IPS DF 4.7 (cell line): ENCODE results near the gene ICE1.
"Not testable (repeated sequence)": the region's sequence is repeated elsewhere in the genome, so short reads cannot be mapped to it uniquely, and the experiment has no call there.

Source experiments
- DNase-seq: peaks from one replicate; pipeline ENCODE4 v3.0.0-alpha.2; 2013; ENCODE audit warnings: low spot score; ENCODE audit errors: extremely low read depth

Gene ICE1

DNA sequence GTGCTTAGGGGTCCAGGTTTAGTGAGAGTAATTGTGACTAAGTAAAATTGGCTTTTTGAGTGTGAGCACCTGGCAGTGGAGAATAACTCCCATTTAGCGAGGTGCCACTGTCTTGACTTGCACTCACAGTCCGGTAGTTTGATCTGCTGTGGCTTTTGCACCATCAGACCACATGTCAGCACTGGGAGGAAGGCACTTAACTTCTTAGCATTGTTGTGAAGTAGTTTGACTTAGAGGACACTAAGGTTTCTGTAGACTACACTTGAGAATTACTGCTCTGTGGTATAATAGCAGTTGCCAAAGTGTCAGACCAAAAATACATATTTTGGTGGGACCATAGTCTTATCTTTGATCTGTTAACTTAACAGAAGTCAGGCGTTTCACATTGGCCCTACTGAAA lies 63.6 kb downstream of the ICE1 start:
- DNase-seq, result no peak

DNA sequence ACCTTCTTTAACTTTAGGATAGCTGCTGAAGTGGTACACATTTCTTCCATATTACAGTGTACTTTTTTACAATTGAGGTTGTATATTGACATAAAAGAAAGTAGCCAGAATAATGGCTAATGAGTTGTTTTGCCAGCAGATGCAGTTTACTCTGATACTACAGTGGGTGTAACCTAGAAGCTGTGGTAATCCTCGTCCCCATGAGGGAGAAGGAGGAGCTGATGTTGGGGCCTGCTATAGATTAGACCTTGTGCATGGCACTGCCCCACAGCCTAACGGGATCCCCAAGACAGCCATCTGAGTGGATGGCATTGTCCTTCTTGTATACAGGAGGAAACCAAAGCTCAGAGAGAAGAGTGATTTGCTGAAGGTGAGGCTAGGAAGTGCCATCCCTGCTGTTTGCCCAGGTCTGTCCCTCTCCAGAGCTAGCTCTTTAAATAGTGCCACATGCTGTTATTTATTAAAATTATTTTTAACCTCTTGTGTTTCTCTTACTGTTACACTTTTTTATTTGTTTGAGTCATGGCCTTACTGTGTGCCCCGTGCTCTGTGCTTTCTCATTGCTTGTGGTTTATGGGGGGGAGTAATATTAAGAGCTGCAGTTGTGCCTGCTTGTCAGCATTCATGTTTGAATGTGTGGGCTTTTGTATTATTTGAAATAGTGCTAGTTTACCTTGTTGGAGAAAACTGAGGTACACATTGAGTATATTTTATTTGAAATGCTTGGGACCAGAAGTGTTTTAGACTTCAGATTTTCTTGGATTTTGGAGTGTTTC lies 65.3 kb downstream of the ICE1 start:
- DNase-seq, result no peak

DNA sequence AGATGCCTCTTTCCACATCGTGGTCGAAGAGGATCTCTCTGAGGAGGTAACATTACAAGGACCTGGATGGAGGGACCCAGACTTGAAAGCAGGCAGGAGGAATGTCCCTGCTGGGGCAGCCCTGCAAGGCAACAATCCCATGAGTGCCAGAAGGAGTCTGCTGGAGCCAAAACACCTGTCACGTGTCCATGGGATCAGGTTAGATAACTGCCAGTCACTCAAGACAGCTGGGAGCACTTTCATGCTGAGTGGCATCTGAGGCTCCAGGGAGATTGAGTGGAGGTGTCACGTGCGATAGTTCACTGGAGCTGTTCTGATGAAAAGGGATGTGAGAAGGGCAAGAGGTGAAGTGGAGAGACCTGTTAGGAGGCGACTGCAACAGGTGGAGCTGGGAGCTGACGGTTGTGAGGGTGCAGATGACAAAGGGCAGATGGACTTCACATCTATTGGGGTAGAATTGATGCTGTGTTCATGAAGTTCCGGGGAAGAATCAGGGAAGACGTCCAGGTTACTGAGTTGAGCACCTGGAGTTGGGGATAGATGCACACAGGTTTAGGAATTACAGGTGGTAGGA lies 68.4 kb downstream of the ICE1 start:
- DNase-seq, result no peak

DNA sequence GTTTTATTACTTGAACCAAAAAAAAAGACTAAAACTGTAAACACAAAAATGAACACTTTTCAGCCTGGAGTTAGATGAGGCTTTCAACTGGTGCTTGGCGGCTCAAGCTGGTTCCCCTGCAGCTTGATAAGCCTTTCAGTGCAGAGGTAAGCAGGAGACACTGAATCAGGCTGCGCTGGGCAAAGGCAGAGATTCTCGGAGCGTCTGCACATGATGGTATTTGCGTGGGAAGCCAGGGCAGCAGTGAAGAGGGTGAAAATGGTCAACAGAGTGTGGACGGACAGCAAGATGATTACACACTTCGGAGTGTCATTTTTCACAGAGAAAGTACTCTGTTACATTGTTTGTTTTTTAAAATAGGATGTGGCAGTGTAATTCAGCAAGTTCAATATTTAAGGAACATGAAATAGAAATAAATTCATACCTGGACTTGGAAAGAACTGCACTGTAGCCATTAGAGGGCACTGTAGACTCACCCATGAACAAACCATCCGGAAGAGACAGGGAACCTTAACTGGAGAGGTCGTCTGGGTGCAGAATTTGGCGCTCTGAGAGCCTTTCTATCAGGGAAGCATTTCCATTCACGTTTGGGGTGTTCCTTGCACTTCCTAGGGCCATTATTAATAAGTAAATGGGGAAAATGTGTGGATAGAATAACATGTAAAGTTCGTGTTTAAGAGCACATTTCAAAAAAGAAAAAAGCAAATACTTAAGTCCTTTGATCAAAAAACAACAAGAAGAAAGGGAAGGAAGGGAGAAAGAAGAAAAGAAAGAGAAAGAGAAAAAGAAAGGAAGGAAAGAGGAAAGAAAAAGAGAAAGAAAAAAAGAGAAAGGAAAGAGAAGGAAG lies 69.8 kb downstream of the ICE1 start:
- DNase-seq, result peak; percentile 44

DNA sequence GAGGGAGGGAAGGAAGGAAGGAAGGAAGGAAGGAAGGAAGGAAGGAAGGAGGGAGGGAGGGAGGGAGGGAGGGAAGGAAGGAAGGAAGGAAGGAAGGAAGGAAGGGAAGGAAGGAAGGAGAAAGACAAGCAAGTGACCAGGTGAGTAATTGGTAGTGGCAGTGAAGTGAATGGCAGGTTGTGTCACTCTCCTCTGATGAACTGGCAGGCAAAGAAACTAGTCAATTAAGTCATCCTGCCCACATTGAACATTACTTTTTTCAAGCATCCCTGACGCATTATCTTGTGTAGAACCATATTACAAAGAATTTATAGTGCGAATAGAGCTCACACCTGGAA lies 70.4 kb downstream of the ICE1 start:
- not testable (repeated sequence) for DNase-seq

DNA sequence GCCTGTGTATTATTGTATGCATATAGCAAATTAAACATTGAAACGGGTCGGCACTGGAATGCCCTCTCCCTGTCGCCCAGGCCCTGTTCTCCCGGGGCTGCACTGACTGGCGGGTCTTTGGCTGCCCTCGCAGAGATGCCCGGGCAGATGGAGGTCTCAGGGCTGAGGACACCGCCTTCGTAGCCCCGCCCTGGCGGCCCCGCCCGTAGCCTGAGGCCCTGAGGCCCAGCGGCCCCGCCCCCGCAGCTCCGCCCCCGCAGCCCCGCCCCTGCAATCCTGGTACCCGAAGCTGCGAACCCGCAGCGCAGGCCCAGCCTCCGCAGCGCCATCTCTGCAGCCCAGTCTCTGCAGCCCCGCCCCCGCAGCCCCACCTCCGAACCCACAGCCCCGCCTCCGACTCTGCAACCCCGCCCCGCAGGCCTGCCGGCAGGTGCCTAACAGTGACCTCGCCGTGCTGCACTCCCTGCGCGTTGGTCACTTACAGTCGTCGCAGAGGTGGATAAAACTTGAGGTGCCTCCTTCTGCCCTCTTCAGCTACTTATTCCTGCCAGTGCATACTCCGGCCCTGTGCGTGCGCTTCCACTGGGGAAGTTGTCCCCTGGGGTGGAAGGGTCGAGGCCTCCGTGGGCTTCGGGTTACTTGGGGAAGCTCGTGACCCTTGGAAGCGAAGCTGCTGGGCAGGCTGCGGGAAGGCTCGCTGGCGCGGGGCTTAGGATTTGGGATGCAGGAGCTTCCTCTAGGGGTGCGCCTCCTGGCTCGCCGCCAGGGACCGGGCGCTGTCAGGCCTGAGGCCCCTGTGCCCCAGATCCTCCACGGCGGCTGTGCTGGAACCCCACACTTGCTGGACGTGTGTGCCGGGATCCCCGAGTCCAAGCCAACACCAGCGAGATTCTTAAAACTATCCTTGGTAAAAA lies 72.3 kb downstream of the ICE1 start:
- DNase-seq, result peak; percentile 53

DNA sequence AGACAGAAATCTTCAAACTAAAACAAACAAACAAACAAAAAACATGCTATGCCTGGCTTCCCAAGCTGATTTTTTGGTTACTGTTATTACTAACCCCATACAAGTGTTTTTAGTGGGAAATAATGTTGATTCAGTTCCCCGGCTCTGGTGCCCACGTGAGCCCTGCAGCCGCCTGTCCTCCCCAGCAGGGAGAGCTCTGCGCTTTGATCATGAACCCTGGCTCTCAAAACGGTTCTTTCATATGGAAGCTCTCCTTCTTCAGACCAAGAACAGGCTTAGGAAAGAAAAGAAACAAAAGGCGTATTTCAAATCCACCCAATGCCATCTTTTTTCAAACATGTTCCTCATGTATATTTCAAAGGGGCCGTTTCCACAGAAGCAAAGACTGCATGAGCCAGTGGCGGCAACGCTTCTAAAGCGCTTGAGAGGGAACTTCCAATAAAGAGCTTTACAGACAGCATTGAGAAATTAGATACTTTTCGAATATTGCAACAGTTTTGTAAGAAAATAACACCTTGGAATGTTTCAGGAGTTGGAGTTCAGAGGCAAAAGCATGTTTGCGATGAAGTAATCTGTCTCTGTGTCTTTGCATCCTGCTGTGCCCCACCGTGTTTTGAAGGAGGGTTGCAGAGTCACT lies 74.8 kb downstream of the ICE1 start:
- no peak for DNase-seq

DNA sequence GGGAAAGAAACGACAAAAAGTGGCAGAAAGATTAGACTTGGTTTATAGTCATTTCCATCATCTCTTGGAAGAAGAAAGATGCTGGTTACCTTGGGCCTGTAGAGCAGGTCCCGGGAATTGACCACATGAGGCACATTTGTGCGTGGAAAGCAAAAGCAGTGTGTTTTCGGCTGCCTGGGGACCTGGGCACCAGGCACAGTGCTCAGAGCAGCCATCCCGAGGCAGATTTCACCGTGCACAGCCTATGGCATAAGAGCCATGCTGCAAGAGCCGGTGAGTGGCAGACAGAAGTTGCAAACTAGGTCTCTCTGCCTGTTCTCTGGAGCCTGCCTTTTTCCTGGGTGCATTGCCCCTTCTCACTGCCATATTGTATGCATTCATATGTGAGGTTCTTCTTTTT lies 77.0 kb downstream of the ICE1 start:
- DNase-seq, result no peak

DNA sequence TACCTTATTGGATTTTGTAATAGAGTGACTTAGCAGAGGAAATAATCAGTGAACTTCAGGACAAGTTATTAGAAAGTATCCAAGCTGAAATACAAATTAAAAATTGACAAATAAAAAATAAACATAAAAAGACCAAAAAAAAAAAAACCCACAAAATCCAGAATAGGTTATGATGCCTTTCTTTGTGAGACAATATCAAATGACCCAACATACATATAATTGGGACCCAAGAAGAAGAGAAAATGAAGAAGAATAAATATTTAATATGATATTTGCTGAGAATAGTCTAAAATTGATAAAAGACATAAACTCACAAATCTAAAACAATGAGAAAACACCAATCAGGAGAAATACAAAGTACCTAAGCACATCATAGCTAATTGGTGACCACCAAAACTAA lies 81.8 kb downstream of the ICE1 start:
- DNase-seq, result no peak

DNA sequence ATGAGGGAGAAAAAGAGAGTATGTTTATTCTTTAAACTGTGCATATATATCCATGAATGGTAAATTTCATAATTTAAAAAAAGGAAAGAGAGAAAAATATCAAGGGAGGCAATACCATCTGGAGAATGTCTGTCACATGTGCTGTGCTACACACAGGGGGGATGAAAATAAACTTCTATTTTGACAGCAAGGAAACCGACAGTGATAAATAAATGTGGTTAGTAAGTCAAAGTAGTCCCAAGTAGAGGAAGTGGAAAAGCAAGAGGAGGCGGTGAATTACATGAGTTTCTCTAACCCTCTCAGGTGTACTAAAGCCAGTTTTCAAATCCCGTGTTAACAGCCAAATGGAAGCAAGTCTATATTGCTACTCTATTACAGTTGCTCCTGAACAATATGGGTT lies 83.3 kb downstream of the ICE1 start:
- no peak for DNase-seq

DNA sequence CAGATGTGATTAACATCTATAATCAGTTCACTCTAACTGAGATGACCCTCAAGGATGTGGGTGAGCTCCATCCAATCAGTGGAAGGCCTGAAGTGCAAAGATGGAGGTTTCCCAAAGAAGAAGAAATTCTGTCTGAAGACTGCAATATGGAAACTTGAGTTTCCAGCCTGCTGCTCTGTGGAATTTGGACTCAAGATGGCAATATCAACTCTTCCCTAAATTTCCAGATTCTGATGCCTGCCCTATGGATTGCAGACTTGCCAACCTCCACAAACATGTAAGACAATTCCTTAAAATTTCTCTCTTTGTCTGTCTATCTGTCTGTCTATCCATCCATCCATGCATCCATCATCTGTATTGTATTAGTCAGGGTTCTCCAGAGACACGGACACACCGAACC lies 85.9 kb downstream of the ICE1 start:
- DNase-seq, result no peak

DNA sequence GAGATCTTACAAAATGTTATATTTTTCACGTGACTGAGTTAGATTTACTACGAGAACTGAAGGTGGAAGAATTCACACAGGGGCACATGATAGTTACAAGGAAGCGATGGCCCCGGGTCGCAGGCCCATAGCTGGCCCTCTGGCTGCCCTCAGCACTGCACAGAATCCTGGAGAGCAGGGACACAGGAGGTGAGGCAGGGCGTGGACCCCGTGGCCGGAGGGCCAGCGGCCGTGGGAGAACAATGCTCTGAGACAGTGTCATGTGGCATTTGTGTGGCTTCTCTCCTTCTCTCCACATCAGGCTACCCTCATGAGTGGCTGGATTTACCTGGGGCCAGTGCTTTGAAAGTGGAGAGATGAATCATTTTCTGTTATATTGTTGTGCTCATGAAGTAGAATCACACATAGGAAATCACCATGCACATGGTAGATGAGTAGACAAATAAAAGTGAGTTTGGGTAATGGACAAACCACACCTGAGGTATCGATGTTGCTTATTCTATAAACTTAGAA lies 89.5 kb downstream of the ICE1 start:
- DNase-seq, result no peak

DNA sequence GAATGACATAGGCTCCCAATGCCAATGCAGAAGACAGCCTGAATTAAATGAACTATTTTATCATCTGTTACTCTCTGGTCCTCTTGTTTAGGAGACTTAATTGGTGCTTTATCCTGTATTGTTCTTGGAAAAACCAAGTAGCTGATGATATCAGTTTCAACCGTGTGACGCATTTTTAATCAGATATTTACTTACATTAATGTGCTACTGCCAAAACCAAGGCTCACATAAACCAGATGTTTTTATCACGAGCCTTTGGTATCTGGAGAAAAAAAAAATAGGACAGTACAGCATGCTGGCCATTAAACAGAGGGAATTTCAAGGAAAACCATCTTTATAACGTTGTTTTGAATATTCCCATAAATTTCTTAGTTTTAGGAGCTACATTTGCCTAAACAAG lies 90.1 kb downstream of the ICE1 start:
- no peak for DNase-seq

DNA sequence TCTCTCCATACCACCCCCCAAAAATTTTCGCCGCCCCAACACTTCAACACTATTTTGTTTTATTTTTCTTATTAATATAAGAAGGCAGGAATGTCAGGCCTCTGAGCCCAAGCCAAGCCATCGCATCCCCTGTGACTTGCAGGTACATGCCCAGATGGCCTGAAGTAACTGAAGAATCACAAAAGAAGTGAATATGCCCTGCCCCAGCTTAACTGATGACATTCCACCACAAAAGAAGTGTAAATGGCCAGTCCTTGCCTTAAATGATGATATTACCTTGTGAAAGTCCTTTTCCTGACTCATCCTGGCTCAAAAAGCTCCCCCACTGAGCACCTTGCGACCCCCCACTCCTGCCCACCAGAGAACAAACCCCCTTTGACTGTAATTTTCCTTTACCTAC lies 98.1 kb downstream of the ICE1 start:
- not testable (repeated sequence) for DNase-seq

DNA sequence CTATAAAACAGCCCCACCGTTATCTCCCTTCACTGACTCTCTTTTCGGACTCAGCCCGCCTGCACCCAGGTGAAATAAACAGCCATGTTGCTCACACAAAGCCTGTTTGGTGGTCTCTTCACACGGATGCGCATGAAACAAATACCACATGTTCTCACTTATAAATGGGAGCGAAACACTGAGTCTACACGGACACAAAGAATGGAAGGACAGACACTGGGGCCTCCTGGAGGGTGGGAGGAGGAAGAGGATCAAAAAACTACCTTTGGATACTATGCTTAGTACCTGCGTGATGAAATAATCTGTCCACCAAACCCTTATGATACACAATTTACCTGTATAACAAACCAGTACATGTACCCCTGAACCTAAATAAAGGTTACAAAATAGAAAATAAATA lies 98.6 kb downstream of the ICE1 start:
- DNase-seq, result no peak

DNA sequence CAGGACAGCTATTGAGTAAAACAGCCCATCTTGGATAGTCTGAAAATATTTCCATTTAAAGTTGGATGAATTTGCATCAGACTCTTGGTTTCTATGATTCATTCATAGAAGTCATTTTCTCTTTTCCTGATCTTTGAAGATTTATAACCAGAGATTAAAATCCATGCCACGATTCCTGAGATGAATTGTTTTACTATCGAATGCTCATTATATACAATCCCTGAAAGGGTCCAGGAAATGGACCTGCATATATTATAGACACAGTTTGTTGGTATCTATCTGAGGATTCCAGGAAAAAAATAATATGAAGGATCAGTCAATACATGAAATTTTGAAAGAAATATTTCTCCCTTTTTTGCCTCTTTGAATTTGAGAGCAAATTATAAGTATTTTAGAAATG lies 99.0 kb downstream of the ICE1 start:
- DNase-seq, result no peak

DNA sequence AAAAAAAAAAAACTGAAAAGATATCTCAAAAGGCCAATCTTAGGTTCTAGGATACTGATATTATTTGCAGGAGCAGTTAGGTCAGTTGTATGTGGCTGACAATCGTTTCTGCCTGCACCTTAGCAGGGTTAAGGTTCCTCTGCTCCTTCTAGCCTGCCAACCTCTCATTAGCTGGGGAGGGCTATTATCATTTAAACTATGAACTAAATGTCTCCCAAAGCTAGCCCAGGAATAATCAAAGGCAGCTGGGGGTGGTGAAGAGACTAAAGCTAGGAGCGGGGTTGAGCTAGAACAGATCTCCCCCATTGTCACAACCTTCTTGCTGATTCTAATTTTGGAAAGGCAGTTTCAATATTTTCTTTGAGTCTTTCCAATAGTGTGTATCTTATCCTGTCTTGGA lies 99.9 kb downstream of the ICE1 start:
- DNase-seq, result no peak

DNA sequence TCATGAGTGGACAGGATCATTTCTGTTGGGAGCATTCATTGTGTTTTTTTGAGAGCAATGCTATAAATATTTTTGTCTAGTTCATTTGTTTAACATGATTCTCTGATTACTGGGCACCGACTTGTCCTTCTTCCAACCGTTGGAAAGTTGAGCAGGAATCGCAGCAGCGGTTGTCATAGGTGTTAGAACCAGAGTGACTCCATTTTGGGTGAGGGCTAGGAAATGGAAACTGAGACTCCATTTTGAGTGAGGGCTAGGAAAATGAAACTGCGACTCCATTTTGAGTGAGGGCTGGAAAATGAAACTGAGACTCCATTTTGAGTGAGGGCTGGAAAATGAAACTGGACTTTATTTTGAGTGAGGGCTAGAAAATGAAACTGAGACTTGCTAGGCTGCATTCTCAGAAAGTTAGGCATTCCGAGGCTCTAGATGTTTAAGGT lies 100.6 kb downstream of the ICE1 start:
- no peak for DNase-seq

DNA sequence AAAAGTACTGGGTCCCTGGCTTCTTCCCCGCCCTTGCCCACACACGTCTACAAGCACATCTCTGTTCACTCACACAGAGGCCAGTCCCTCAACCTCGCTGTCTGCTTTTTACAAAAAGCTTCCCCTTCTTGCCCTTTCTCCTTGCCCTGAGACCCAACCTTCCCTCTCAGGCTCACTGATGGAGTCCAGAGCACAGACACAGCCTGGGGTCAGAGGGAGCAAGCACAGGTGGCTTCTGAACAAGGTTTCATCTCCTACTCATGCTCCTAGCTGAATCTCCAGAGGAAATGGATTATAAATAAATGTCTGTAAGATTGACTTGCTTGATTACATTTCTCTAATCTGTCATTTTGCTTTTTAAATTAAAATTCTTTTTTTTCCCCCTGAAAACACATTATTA lies 101.8 kb downstream of the ICE1 start:
- no peak for DNase-seq

DNA sequence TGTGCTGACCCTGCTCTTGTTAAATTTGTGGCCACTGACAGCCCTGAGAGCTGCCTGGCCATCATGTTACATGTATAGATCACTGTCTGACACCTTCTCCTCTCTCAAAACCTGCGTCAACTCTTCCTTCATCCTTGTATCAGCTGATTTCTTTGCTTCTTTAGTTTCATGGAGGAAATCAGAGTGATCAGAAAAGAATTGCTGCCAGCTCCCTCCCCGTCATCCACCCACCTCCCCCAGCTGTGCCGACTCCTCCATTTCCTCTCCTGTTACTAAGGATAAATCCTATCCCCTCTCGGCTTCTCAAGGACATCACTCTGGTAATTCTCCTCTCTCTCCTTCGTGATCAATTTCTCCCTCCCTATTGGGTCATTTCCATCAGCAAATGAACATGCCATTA lies 108.9 kb downstream of the ICE1 start:
- no peak for DNase-seq
